Measurements from ENCODE around the gene PSMB7.

Gene PSMB7

DNA sequence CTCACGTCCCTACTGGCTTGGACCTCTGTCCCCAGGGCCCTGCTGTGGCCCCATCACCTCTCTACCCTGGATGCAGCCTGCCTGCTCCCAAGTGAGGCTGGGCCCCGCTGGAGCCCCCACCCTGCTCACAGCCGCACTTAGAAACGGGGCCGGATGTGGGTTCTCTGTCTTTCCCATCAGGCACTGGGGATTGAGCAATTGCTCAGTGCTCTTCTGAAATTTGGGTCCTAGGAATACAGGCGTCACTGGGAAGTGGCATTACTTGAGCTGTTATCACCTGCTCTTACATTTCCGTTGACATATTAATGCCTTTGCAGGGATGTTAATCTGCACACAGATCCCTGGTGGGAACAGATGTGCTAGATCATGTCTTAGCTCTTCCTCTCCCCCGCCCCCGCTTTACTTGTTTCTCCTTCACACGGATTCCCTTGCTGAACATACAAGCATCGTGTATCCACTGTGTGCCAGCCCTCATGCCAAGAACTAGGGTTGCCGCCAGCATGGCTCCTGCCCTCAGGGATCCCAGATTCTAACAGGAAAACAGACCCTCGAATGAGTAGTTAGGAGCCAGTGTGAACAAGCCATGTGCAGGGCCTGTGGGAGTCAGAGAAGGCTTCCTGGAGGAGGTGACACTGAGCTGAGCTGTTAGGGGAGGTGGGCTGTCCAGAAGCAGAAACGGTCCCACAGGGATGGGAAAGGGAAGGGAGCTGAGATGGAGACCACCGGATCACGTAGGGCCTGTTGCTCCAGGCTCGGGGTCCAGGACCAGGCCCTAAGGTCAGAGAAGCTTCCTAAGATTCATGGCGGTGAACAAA is 92.4 kb downstream of the PSMB7 start:
- DNase-seq, result no peak

DNA sequence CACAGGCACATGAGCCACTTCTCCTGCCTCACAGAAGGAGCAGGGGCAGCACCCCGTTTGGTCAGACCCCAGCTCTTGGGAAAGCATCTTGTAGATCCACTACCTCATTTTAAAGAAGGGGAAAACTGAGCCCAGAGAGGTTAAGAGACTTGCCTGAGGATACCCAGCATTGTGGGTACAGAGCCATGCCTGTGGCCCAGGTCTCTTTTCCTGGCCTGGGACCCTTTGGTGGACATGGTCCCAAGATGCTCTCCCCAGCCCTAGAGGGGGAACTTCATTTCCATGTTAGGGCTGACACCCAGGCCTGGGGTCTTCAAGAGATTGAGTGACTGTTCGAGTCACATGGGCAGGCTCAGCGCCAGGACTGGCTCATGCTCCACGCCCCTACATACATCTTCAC is 93.3 kb downstream of the PSMB7 start:
- DNase-seq, result no peak

DNA sequence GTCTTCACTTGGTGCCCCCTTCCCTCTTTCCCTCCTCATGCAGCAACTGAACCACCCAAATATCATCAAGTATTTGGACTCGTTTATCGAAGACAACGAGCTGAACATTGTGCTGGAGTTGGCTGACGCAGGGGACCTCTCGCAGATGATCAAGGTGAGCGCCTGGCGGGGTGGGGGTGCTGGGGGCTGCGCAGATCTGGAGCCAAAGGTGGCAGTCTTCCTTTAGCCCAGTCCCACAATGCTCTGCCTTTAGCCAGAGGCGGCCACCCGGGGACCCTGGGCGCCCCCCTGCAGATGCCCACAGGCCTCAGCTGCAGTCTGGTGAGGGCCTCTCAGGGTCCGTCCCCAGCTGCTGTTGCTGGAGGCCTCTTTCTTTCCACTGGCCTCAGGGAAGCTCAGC is 93.8 kb downstream of the PSMB7 start:
- no peak for DNase-seq

DNA sequence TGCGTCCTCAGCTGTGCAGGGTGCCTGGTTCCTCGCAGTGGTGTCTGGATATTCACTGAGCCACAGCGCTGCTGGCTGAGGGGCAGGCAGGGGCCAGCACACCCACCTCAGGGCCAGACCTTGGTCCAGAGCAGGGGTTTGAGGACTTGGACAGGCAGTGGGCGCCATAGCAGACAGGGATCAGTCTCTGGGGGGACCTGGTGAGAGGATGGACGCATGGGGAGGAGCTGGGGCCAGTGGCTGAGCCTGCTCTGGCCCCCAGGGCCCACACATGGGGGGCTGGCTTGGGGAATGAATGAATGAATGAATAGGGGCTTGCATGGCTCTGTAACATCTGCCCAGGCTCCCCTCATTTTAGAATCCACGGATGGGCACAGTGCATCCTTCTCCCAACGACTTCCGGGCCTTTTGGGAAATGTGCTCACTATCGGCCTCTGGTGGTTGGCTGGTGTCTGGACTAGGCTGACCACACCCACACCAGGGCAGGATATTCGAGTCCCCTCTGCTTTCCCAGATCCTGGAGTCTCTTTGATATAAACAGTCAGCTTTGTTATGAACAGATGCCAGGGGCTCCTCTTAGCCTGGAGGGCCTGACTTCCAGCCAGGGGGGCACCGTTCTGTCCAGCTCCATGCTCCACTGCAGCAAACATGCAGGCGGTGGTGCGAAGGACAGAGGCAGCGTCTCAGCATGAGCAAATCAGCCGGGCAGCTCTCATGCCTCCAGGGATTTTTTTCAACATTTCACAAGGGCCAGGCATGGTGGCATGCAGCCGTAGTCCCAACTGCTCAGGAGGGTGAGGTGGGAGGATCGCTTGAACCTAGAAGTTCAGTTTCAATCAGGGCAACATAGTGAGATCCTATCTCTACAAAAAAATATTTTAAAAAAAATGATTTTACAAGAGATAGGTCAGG is 94.9 kb downstream of the PSMB7 start:
- DNase-seq, result peak; percentile 39 to 78 (median 60)

DNA sequence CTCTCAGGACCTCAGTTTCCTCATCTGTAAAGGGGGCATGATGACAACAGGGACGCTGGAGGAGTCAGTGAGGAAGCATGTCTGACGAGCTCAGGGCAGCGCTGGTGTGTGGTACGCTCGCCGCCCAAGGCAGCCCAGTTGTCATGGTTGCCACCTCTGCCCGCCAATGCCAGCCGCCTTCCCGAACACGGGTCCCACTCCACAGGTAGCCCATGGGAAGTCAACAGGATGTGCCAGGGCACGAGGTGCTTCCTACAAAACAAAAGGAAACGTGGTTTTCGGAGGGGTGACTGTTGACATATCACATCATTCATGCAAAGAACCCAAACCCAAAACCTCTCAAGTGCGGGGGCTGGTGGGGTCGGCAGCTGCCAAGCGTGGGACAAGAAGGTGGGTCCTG is 99.4 kb downstream of the PSMB7 start:
- DNase-seq, result no peak

DNA sequence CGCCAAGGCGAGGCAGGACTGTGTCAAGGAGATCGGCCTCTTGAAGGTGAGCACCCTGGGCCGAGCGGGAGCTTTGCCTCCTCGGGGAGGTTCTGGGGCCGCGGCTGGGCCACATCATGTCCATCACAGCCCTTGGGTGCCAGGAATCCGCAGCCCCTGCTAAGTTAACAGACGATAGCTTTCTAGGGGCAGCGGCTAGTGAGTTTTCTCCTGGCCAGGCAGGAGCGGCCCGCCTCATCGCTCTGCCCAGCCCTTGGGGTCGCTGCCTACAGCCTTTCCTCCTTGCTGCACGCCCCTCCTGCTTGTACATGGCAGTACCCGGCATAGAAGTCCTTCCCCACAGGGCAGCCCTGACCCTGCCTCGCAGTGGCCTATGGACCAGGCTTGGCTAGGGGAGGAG is 101.3 kb downstream of the PSMB7 start:
- no peak for DNase-seq

DNA sequence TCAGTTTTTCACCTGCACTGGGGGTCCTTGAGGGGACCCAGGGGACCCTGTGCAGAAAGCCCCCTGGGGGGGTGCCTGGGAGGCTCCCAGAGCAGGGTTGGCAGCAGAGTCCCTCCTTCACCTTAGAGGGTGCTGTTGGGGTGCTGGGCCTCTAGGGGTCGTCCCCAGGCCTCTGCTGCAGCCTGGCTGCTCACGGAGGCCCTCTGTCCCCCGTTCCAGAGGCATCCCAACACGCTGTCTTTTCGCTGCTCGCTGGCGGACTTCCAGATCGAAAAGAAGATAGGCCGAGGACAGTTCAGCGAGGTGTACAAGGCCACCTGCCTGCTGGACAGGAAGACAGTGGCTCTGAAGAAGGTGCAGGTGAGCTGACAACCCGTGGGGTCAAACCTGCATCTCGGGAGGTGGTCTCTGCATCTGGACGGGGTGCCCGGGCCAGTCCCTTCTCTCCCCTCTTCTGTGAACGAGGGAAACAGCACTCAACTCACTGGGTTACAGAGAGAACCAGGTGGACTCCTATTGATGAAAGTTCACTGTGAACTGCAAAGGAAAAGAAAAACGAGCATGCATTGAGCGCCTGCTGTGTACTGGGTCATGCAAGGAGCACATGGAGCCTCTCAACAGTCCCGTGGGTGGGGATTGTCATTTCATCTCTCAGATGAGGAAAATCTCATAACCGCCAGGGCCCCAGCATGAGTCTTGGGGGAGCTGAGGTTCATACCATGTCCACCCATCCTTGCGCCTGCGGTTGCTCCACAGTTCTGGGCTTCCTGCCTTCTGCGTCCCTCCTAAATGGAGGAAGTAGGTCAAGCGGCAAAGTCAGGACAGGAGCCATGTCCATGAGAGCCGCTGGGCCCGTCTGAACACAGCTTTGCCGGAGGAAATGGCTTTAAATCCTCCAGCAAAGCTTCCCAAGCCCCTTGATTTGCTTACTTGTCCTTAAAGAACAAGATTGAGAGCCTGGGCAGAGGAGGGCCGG is 102.7 kb downstream of the PSMB7 start:
- DNase-seq, result no peak

DNA sequence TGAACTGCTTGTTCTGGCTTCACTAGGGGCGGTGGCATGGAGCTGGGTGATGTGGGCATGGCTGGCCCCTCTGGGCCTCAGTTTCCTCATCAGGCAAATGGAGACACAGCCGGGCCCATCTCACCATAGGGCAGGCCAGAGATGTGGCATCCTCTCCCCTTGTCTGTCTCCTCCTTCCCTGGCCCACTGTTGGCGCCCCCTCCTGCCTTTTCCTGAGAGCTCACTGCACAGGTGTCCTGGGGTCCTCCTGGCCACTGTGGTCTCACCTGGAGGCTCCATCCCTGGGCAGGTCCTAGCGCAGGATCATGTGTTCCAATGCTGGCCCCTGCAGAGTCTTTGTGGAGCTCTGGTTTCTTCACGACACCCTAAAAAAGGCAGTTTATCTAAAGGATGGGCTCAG is 104.0 kb downstream of the PSMB7 start:
- DNase-seq, result no peak

DNA sequence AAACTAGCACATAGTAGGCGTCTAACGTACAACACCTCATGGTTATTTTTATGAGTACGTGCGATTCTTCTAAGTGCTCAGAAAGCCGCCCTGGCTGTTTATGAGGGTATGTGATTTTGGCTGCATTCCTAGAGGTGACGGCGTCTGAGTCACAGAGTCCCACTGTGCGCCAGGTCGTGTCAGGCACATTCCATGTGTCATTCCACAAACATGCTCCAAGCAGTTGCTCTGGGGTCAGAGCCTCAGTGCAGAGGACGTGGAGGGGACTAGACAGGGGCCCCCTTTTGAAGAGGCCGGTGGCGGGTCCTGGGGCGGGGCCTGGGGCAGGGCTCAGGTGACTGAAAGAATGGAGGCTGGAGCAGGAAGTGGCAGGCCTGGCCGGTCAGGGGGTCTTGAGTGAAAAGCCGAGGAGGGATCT is 105.6 kb downstream of the PSMB7 start:
- DNase-seq, result no peak

DNA sequence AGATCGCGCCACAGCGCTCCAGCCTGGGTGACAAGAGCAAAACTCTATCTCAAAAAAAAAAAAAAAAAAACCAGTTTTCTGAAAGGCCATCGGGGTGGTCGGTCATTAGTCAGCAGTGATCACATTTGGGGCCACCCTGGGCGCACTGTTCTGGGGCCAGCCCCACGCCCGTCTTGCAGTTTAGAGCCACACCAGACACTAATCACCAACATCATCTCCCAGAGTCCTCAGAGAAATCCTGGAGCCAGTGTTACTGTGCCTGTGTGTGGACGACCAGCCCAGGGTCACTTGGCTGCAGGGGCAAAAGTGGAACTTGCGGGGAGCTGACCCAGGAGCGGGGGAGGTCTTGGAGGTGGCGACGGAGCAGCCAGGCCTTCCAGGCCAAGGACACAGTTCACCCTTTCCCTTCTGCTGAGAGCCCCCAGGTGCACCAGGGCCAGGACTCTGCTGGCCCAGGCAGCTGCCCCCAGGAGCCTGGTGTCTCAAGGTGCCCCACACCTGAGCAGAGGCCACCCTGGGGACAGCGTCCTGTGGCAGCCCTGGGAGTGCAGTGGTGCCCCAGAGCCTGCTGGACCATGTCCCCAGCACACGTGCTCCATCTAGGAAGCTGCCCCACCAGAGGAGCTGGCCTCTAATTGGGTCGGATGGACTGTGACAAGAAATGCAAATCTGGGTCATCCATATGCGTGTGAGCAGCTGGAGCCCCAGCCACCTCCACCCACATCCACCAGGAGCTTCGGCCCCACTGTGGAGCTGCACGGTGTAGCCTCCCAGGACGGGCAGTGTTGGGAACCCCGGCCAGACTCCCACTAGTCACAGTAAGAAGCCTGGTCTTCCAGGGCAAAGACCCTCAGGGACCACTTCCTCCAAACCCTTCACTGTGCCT is 106.4 kb downstream of the PSMB7 start:
- DNase-seq, result no peak

DNA sequence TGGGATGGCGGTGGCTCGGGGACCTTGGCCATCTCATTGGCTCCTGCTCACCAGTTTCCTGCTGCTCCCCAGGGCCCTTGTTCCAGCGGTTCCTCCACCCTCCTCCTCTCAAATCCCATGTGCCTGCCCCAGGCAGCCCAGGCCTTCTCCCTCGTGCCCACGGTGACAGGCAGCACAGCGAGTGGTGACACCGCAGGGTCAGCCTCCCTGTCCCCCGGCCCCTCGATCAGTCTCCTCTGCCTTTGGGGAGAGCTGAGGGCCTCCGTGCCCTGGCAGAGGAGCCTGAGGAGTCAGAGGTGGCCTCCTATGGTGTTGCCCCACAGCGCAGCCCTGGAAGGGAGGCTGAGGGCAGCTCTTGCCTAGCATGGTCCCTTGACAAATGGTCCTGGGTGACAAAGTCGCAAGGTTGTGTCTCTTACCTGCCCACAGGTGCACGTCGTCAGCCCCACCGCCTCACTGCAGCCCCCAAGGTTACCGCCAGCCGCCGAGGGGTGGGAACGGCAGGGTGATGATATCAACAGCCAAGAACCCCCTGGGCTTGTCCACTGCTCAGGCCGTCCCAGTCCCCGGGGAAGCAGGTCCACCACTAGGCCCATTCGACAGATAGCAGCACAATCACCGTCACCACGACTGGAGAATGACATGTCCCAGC is 107.7 kb downstream of the PSMB7 start:
- no peak for DNase-seq

DNA sequence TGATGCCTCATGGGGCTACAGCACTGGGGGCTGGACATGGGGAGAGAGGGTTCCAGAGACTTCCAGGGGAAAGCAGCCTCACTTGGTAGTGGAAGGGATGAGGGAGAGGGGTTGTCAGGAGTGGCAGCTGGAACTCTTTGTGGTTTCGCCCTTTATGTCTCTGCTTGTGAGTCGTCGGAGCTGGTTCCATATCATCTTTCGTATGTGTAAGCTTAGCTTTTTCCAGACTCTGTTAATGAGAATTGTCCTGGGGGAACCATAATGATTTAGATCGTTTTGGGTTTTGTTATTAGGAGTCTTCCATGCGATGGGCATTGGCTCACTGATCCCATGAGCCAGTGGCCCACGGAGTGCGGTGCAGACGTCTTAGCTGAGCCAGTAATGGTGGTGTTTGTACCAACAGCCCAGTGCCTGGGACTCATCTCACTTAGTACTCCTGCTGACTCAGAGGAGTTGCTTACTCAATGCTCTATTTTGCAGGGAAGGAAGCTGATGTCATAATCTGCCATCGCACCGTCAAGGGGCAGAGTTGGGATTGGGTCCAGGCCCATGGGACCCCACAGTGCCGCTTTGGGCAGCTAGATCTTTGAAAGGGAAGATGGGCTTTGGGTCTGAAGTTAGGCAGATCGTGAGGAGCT is 109.0 kb downstream of the PSMB7 start:
- DNase-seq, result no peak

DNA sequence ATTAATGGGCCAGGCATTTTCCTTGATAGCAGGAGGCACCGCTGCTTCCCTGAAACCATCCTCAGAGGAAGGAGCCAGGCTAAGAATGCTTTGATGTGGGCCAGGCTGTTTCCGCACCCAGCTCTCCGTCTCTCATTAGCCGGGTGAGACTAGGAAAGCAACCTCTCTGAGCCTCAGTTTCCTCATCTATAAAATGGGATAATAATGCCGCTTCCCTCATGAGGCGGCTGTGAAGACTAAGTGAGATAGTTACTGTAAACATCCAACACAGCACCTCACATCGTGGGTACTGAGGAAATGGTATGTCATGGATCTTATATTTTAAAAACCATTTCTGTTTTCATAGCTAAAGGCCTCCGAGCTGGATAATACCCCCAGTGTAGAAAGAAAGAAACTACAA is 111.0 kb downstream of the PSMB7 start:
- DNase-seq, result peak in 1 of 3 experiments; percentile 25

DNA sequence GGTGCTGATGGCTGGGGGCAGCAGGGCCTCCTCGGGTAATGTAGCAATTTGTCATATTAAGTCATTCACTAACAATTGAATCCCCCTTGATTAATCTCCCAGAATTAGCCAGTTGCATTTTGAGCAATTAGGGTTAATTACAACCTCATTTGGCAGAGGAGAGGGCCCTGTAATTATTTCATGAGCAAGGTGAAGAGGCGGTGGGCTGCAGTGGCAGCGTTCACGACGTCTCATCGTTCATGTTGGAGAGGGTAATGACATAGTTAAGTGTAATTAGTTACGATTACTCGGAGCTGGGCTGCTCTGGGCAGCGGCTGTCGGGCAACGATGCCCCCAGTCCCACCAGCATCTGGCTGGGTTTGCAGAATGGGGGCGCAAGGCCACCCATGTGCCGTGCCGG is 111.5 kb downstream of the PSMB7 start:
- peak in 2 of 3 experiments; percentile 73 to 91 for DNase-seq
